ENCODE measurements around the gene UPK3B.
"Not testable (repeated sequence)": the region's sequence is repeated elsewhere in the genome, so short reads cannot be mapped to it uniquely, and the experiment has no call there.

- TF ChIP-seq CTCF, POLR2A (IDR thresholded peaks at IDR 0.05): not testable (repeated sequence)
These were observed 33.4 kb upstream of the UPK3B start for GRCh38 chr7:76476742-76477474.

Measured in right lobe of liver (tissue), 4 donors.